Mesenchymal stem cell (in vitro differentiated cells and primary cell): ENCODE measurements around the gene SLA2.

Experiments used
- DNase-seq: peaks from one replicate; pipeline ENCODE4 v3.0.0-alpha.2; 2013
- H2AFZ ChIP-seq: one replicate; pipeline ENCODE4 v1.6.1; 2013; ENCODE audit warnings: low read depth, mild to moderate bottlenecking, control low read depth, inconsistent platforms, low read length, moderate library complexity
- H2AK5ac ChIP-seq: 2 replicates; pipeline ENCODE4 v1.6.1; 2013; ENCODE audit warnings: low read length, moderate library complexity, mild to moderate bottlenecking, inconsistent platforms; ENCODE audit not compliant: severe bottlenecking
- H2BK120ac ChIP-seq: one replicate; pipeline ENCODE4 v1.6.1; 2013; ENCODE audit warnings: low read depth, mild to moderate bottlenecking, inconsistent platforms, low read length, moderate library complexity
- H2BK12ac ChIP-seq, 2 experiments: one replicate each; pipeline ENCODE4 v1.6.1; 2013; ENCODE audit warnings: inconsistent platforms in 2 of 2, low read length in 2 of 2, mild to moderate bottlenecking in 2 of 2, moderate library complexity in 2 of 2, control low read depth in 1 of 2
- H2BK15ac ChIP-seq: one replicate; pipeline ENCODE4 v1.6.1; 2013; ENCODE audit warnings: mild to moderate bottlenecking, low read depth, inconsistent platforms; ENCODE audit not compliant: poor library complexity, severe bottlenecking
- H2BK5ac ChIP-seq: 2 replicates; pipeline ENCODE4 v1.6.1; 2013; ENCODE audit warnings: low read depth, mild to moderate bottlenecking, low read length, control low read depth, inconsistent platforms; ENCODE audit not compliant: poor library complexity, severe bottlenecking
- H3K14ac ChIP-seq, 2 experiments: one replicate each; pipeline ENCODE4 v1.6.1; 2013; ENCODE audit warnings: inconsistent platforms in 2 of 2, low read length in 2 of 2, control low read depth in 1 of 2, mild to moderate bottlenecking in 1 of 2, moderate library complexity in 1 of 2
- H3K18ac ChIP-seq, 2 experiments: one replicate each; pipeline ENCODE4 v1.6.1; 2013; ENCODE audit warnings: inconsistent platforms in 2 of 2, low read length in 2 of 2, control low read depth in 1 of 2, low read depth in 1 of 2, mild to moderate bottlenecking in 1 of 2
- H3K23ac ChIP-seq, 2 experiments: one replicate each; pipeline ENCODE4 v1.6.1; 2013; ENCODE audit warnings: inconsistent platforms in 2 of 2, low read length in 2 of 2, mild to moderate bottlenecking in 2 of 2, moderate library complexity in 2 of 2, control low read depth in 1 of 2
- H3K27ac ChIP-seq: 2 replicates; pipeline ENCODE4 v1.5.1; 2013; ENCODE audit warnings: mild to moderate bottlenecking, moderate library complexity, low read length, control low read depth, inconsistent platforms; ENCODE audit not compliant: poor library complexity, severe bottlenecking
- H3K27me3 ChIP-seq, 2 experiments: 2 replicates each; pipeline versions ENCODE4 v1.6.1 to v1.7.0; 2013; ENCODE audit warnings: low read length in 2 of 2, mild to moderate bottlenecking in 2 of 2, moderate library complexity in 2 of 2, control low read depth in 1 of 2, inconsistent platforms in 1 of 2; ENCODE audit not compliant: control insufficient read depth in 1 of 2, insufficient read depth in 1 of 2
- H3K36me3 ChIP-seq, 2 experiments: 2 replicates each; pipeline versions ENCODE4 v1.6.1 to v1.7.0; 2013; ENCODE audit warnings: low read length in 2 of 2, control low read depth in 1 of 2, inconsistent platforms in 1 of 2, low read depth in 1 of 2, mild to moderate bottlenecking in 1 of 2; ENCODE audit not compliant: insufficient read depth in 2 of 2, control insufficient read depth in 1 of 2
- H3K4ac ChIP-seq, 2 experiments: one replicate each; pipeline ENCODE4 v1.6.1; 2013; ENCODE audit warnings: inconsistent platforms in 2 of 2, low read length in 2 of 2, mild to moderate bottlenecking in 2 of 2, moderate library complexity in 2 of 2, control low read depth in 1 of 2, low read depth in 1 of 2
- H3K4me1 ChIP-seq: 2 replicates; pipeline ENCODE4 v1.6.1; 2013; ENCODE audit warnings: low read depth, low read length, control low read depth; ENCODE audit not compliant: control insufficient read depth, insufficient read depth
- H3K4me2 ChIP-seq: 2 replicates; pipeline ENCODE4 v1.6.1; 2013; ENCODE audit warnings: low read length, mild to moderate bottlenecking, inconsistent platforms; ENCODE audit not compliant: poor library complexity, severe bottlenecking
- H3K4me3 ChIP-seq, 2 experiments: 2 replicates each; pipeline versions ENCODE4 v1.5.1 to v1.7.0; 2013; ENCODE audit warnings: low read length in 2 of 2, mild to moderate bottlenecking in 2 of 2, control low read depth in 1 of 2, low read depth in 1 of 2; ENCODE audit not compliant: insufficient read depth in 1 of 2
- H3K79me1 ChIP-seq: replicated peaks from 2 replicates; pipeline ENCODE4 v1.6.1; 2013; ENCODE audit warnings: mild to moderate bottlenecking, control low read depth, low read length, inconsistent platforms; ENCODE audit not compliant: poor library complexity, severe bottlenecking
- H3K9ac ChIP-seq: 2 replicates; pipeline ENCODE4 v1.7.0; 2013; ENCODE audit warnings: mild to moderate bottlenecking, low read length, moderate library complexity
- H3K9me3 ChIP-seq: 2 replicates; pipeline ENCODE4 v1.7.0; 2013; ENCODE audit warnings: mild to moderate bottlenecking, low read length; ENCODE audit not compliant: control insufficient read depth
- H4K8ac ChIP-seq: one replicate; pipeline ENCODE4 v1.6.1; 2013; ENCODE audit warnings: inconsistent platforms, mild to moderate bottlenecking, low read length, moderate library complexity
- H4K91ac ChIP-seq: one replicate; pipeline ENCODE4 v1.6.1; 2013; ENCODE audit warnings: mild to moderate bottlenecking, low read length, inconsistent platforms
- WGBS: methylation state at CpG from one replicate; pipeline ENCODE4 v1.1.7; 2013; ENCODE audit warnings: mixed read lengths; 5-methylcytosine and 5-hydroxymethylcytosine counted together

The SLA2 gene

DNA sequence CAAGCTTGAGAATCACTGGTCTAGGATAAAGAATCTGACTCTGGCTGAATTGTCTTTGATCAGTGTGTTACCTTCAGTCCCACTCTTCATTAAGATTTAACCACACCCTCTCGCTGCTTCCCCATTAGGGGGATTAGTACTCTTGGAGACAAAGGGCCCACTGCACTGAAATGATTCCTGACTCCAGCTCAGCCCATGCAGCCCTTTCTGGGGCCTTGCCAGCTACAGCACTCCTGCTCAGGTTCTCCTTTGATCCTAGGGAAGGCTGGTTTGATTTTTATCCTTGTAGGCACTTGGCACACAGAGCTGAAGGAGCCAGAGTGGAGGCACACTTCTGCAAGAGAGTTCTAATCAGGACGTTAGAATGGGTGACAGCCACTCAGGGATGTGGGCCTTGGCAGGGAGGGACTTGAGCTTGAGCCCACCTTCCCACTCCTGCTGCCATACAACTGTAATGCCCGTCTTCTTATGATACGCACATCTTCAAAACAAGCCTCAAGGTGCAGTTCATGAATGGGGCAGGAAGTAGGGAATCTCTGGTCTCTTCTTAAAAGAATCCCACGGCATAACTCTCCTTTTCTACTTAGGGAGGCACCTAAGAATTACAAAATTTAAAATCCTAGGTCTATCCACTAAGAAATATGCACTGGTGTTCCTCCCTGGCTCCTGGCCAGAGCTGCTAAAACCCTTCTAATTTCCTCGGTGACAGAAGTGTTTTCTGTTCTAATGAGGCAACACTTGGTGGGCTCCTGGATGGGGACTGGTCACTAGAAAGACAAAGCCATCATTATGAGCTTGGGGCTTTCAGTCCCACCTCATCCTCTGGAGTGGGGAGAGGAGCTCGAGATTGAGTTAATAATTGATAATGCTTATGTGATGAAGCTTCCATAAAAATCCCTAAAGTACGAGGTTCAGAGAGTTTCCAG lies 1.5 kb upstream of the SLA2 start:
- DNase-seq: no peak
- Histone ChIP-seq H3K4me2 (no peak overlapping the region), H2BK120ac (no peak overlapping the region), H3K23ac (no peak overlapping the region), H2BK12ac (no peak overlapping the region), H4K91ac (no peak overlapping the region), H3K4ac (no peak overlapping the region), H3K4me1 (peaks cover 9% of the 10 kb centered on the region), H4K8ac (no peak overlapping the region), H3K9me3 (no peaks in the 10 kb centered on the region), H2AFZ (no peak overlapping the region), H2AK5ac (no peak overlapping the region), H2BK5ac (no peak overlapping the region), H3K14ac (no peak overlapping the region), H3K4me3 (no peak overlapping the region), H3K18ac (no peak overlapping the region), H3K27ac (no peak overlapping the region), H3K36me3 (peaks cover 0 to 8% of the 10 kb centered on the region in 2 experiments), H2BK15ac (no peak overlapping the region), H3K27me3 (no peaks in the 10 kb centered on the region), H3K9ac (no peak overlapping the region), H3K79me1 (no peaks in the 10 kb centered on the region)
- whole genome bisulfite sequencing: 89% methylated on average over 6 of the region's 8 CpGs

DNA sequence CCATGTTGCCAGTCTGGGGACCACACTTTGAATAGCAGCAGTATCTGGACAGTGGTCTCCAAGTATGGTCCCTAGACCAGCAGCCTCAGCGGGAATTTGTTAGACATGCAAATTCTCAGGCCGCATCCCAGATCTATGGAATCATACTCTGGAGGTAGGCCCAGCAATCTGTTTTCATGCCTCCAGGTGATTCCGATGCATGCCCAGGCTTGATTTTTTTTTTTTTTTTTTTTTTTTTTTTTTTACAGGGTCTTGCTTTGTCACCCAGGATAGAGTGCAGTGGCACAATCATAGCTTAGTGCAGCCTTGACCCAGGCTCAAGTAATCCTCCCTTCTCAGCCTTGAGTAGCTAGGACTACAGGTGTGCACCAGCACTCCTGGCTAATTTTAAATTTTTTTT lies 682 bp upstream of the SLA2 start:
- Histone ChIP-seq H2AK5ac (no peak overlapping the region), H3K18ac (no peak overlapping the region), H2BK120ac (no peak overlapping the region), H3K4me1 (peaks cover 9% of the 10 kb centered on the region), H3K14ac (no peak overlapping the region), H2BK15ac (no peak overlapping the region), H3K36me3 (peaks cover 0 to 6% of the 10 kb centered on the region in 2 experiments), H2BK12ac (no peak overlapping the region), H3K79me1 (no peaks in the 10 kb centered on the region), H3K9me3 (no peaks in the 10 kb centered on the region), H2BK5ac (no peak overlapping the region), H4K91ac (no peak overlapping the region), H3K4me3 (no peak overlapping the region), H3K4ac (no peak overlapping the region), H3K27me3 (no peaks in the 10 kb centered on the region), H4K8ac (no peak overlapping the region), H3K27ac (no peak overlapping the region), H3K23ac (no peak overlapping the region), H3K9ac (no peak overlapping the region), H3K4me2 (no peak overlapping the region), H2AFZ (no peak overlapping the region)
- no peak for DNase-seq
- WGBS: 88% methylated on average over 3 of the region's 3 CpGs

DNA sequence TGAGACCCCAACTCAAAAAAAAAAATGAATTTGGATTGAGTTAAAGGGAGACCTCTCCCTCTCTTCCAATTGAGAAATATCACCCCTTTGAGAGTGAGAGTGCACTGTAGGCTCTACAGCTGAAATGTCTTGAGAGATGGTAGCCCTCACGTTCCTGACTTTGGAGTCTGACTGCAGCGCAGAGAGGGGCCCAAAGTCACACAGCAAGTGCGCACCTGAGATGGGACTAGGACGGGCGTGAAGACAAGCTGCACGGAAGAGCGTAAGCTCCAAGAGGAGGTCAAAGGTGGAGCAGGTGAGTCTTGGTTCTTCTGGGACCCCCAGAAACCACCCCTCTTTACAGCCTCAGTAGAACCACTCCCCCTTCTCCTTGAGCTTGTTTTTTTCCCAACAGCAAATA lies 643 bp downstream of the SLA2 start:
- Histone ChIP-seq H2BK5ac (no peak overlapping the region), H3K4me3 (no peak overlapping the region), H3K79me1 (no peaks in the 10 kb centered on the region), H3K23ac (no peak overlapping the region), H2BK120ac (no peak overlapping the region), H4K8ac (no peak overlapping the region), H3K4ac (no peak overlapping the region), H2BK15ac (no peak overlapping the region), H3K9me3 (no peaks in the 10 kb centered on the region), H2AK5ac (no peak overlapping the region), H3K9ac (no peak overlapping the region), H3K36me3 (no peaks in the 10 kb centered on the region), H3K27ac (no peak overlapping the region), H3K4me1 (peaks cover 9% of the 10 kb centered on the region), H3K14ac (no peak overlapping the region), H3K4me2 (no peak overlapping the region), H4K91ac (no peak overlapping the region), H2AFZ (no peak overlapping the region), H3K27me3 (no peaks in the 10 kb centered on the region), H2BK12ac (no peak overlapping the region), H3K18ac (no peak overlapping the region)
- 97% methylated on average over 7 of the region's 7 CpGs for WGBS
- DNase-seq: no peak

DNA sequence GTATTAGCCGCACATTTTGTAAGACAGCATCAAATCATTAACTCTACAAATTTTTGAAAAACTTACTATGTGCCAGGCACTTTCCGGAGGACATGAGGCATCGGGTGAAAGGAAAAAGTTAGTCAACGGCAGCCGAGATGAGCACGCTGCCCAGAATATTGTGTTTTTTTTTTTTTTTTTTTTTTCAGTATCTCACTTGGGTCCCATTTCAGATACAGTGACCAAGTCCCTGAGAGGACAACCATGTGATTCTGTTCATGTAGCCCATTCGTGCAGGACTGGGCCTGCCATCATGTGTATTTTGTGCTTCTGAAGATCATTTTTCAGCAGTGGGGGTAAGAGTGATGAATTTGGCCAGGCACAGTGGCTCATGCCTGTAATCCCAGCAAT lies 1.3 kb downstream of the SLA2 start:
- no peaks in the 10 kb centered on the region for H3K36me3 ChIP-seq

More for the DNA sequence above, 1.3 kb downstream of the SLA2 start:
- Histone ChIP-seq H2AK5ac (no peak overlapping the region), H3K4me2 (no peak overlapping the region), H3K27me3 (no peaks in the 10 kb centered on the region), H2BK5ac (no peak overlapping the region), H3K23ac (no peak overlapping the region), H3K79me1 (no peaks in the 10 kb centered on the region), H3K27ac (no peak overlapping the region), H3K4me1 (peaks cover 9% of the 10 kb centered on the region), H3K4me3 (no peak overlapping the region), H4K91ac (no peak overlapping the region), H2BK15ac (no peak overlapping the region), H4K8ac (no peak overlapping the region), H2AFZ (no peak overlapping the region), H3K9me3 (no peaks in the 10 kb centered on the region), H2BK12ac (no peak overlapping the region), H2BK120ac (no peak overlapping the region), H3K18ac (no peak overlapping the region), H3K9ac (no peak overlapping the region), H3K14ac (no peak overlapping the region), H3K4ac (no peak overlapping the region)
- no peak for DNase-seq
- WGBS: 97% methylated on average over 7 of the region's 7 CpGs
